GM11168 (cell line): ENCODE results near the gene SPAG7.

Experiments used
- in situ Hi-C: fragments of 300-500 bp; cut with MboI; formaldehyde crosslinking; loops from one replicate; pipeline ENCODE4 v1.12.0; 2022; ENCODE audit warnings: low sequenced_read_pairs; ENCODE audit not compliant: unreplicated experiment

Gene SPAG7, protein sequence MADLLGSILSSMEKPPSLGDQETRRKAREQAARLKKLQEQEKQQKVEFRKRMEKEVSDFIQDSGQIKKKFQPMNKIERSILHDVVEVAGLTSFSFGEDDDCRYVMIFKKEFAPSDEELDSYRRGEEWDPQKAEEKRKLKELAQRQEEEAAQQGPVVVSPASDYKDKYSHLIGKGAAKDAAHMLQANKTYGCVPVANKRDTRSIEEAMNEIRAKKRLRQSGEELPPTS

DNA sequence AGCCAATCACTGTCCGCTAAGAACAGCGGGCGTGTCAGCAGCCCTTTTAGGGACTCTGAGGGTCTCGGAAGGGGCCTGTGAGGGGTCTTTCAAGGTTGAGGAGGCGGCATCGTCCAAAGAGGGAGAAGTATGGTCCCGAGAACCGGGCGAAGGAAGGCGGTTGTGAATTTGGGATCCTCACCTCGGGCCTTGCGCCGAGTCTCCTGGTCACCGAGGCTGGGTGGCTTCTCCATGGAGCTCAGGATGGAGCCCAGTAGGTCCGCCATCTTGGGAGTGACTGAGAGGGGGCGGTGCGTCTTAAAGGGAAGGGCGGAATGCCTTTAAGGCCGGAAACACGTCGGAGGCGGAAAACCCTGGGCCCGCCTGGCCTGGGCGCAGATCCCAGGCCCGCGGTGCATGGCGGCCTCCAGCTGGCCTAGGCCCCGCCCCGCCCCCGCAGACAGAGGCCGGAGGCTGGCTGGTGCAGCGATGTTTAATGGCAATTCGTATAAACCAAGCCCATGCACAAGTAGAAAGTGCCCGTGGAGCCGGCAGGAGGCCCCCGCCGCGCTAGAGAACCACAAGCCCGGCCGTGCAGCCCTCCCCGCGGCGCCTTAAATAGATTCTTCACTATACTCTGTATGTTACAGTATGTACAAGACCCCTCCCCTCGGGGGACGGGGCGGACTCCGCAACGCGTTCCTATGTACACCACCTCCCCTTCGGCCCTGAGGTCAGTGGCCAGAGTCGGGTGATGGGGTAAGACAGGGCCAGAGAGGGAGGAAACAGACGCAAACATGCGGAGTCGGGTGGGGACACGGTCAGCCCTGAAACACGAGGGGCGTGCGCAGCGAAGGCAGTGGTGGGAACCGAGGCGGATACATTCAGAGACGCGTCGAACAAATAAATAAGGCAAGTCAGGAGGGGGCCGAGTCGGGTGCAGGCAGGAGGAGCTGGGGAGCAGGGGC lies at the start of gene SPAG7:
SPAG7 (minus strand) TSS at position 279 of the 947 bp plus-strand sequence; CDS start at position 266, 13 bp downstream.
- in situ Hi-C loops, result no loop called here

GRCh38 chr17:5014357-5014756 lies 46.7 kb upstream of the SPAG7 start:
- in situ Hi-C loops, result no loop called here

GRCh38 chr17:5011928-5012327 lies 44.3 kb upstream of the SPAG7 start:
- in situ Hi-C loops, result no loop called here

DNA sequence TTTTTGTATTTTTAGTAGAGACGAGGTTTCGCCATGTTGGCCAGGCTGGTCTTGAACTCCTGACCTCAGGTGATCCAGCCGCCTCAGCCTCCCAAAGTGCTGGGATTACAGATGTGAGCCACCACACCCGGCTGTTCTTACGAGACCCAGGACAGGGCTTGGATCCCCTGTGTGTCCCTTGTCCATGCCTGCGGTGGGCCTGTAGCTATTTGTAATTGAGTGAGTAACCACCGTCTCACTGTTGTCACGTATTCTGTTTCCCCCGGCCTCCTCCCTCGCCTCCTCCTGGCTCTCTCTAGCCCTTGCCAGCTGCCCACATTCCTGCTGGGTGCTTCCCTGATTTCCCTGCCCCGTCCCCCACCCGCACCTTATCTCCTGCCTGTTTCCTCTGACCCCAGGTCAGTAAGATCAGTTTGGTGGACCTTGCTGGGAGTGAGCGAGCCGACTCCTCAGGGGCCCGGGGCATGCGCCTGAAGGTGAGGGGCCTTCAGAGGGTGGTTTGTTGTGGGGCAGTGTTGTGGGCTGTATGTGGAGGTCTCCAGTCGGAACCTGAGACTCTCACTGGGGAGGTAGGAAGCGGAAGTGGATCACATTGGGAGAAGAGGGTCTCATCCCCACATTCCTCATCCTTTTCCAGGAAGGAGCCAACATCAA lies 35.7 kb upstream of the SPAG7 start:
- in situ Hi-C loops, result no loop called here

GRCh38 chr17:5002121-5002788 lies 34.6 kb upstream of the SPAG7 start:
- in situ Hi-C loops, result no loop called here

- in situ Hi-C loops, result no loop called here
Measured at GRCh38 chr17:5000237-5000639, 32.6 kb upstream of the SPAG7 start.

GRCh38 chr17:4999430-5000093 lies 31.9 kb upstream of the SPAG7 start:
- in situ Hi-C loops, result no loop called here

GRCh38 chr17:4998732-4999429 lies 31.3 kb upstream of the SPAG7 start:
- in situ Hi-C loops, result no loop called here

GRCh38 chr17:4998027-4998731 lies 30.6 kb upstream of the SPAG7 start:
- in situ Hi-C loops, result no loop called here

- in situ Hi-C loops, result no loop called here
Measured at GRCh38 chr17:4997302-4998026, 29.8 kb upstream of the SPAG7 start, which contains the start of the genes INCA1 and KIF1C. Gene INCA1 (minus strand): TSS chr17:4997522. CDS start chr17:4994437, 3,085 bp downstream. Gene KIF1C (plus strand): TSS chr17:4997950. CDS start chr17:5000247, 2,297 bp downstream.

- in situ Hi-C loops, result no loop called here
Measured at GRCh38 chr17:4994081-4994595, 26.5 kb upstream of the SPAG7 start.

DNA sequence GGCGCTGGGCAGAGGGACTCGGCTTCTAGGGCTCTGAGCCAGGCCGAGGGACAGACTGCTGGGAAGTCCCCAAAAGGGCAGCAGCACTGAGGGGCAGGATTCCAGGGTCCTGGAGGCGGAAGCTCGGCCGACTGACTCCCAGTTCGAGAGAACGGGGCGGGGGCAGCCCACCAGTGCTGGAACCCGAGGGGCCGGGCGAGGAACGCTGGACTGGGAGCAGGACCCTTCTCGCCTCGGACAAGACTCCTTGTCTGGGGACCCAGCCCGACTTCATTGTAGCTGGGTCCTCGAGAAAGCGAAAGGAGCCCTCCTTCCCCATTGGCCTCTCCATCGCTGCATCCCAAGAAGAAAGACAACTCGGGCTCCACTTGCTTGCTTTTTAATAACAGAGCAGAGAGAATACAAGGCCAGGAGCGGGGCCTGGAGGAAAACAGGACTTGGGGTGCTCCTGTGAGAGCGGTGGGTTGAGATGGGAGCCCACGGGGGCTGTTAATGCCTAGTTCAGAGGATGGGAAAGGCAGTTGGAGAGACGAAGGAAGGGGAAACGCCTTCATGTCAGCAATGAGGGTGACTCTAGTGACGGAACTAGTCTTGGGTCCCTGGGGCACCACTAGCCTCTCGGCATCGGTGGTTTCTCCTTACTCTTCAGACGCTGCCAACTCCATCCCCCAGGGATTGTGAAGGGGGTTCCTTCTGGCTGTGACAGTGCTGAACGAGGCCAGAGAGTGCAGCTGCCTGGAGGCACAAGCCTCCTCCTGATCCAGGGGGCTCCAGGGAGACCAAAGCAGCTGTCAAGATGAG lies 20.4 kb upstream of the SPAG7 start:
- in situ Hi-C loops, result no loop called here

GRCh38 chr17:4986951-4987766 lies 19.5 kb upstream of the SPAG7 start, which contains the start of gene CAMTA2:
Gene CAMTA2 (minus strand): TSS chr17:4987675. CDS start chr17:4986222, 1,453 bp downstream.
- in situ Hi-C loops, result no loop called here

DNA sequence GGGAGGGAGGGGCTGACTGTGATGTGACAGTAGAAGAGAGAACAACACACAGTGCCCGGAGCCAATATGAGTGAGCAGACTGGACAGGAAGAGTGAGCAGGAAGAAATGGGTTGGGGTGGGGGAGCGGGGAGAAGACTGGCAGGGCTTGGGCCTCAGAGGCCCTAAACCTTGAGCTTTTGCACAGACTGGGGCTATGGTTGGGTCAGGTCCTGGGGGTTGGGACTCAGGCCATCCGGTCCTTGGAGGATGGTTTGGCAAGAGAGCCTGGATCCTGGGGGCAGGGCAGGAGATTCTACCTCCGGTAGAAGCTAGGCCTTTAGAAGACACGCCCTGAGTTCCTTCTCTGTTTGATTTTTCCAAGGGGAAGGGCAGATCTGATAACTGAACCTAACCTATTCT lies 18.8 kb upstream of the SPAG7 start:
- in situ Hi-C loops, result no loop called here

- in situ Hi-C loops, result no loop called here
Measured at GRCh38 chr17:4982305-4982704, 14.7 kb upstream of the SPAG7 start.

DNA sequence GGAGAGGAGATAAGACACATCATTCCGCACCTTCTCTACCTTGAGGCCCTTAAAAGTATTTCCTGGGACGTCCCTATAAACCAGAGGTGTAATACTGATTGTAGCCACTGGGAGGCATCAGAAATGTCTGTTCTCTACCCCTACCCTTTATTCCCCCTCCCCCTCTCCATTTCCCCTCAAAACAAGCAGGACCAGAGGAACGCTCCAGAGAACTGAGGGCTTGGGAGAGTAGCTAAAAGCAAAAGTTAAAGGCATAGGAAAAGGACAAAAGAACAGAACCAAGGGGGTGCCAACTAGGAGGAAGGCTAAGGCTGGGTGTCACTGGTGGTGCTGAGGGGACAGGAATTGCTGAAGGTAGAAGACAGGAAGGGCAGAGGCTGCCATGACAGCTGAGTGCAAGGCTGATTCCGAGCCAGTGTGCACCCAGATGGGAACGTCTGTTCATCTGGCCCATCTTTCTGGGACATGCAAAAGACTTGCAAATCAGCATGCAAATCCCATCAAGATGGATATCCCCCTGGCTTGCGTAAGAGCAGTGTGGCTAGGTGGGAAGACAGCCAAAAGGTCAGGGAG lies 13.1 kb upstream of the SPAG7 start:
- in situ Hi-C loops, result no loop called here
